Cortex of kidney (tissue), 1 donor: ENCODE measurements around the gene AMZ1.

Experiments used
- DNase-seq: peaks from one replicate; lab custom pipeline; 2025; lab: John Stamatoyannopoulos, UW

AMZ1 gene

DNA sequence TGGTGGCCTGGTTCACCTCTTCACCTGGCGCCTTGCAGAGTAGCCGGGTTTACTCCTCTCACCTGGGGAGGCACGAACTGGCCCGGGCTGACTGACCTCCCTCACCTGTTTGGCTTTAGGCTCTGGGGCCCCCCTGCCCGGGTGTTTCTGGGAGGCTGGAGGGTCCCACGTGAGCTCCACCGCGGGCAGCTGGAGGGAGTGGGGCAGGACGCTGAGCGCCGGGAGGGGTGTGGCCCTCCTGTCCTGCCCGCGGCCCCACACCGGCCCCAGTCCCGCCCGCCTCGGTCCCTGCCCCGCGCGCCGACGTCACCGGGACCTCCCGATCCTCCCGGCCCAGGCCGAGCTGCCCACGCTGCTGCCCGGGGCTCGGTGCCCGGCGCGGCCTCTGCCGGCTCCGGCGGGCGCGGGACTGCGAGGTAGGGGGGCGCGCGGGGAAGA lies at the start of gene AMZ1:
AMZ1 (plus strand) TSS at position 322 of the 438 bp plus-strand sequence. CDS start 12,250 bp downstream, outside the sequence.
- no peak for DNase-seq

- DNase-seq = no peak
These were observed 49.6 kb upstream of the AMZ1 start for GRCh38 chr7:2638224-2638991.

- no peak for DNase-seq
These were observed 48.8 kb upstream of the AMZ1 start for GRCh38 chr7:2639181-2639681.

- no peak for DNase-seq
These were observed 48.1 kb upstream of the AMZ1 start for GRCh38 chr7:2639695-2640481.

GRCh38 chr7:2640482-2640830 lies 47.5 kb upstream of the AMZ1 start:
- DNase-seq = no peak

DNA sequence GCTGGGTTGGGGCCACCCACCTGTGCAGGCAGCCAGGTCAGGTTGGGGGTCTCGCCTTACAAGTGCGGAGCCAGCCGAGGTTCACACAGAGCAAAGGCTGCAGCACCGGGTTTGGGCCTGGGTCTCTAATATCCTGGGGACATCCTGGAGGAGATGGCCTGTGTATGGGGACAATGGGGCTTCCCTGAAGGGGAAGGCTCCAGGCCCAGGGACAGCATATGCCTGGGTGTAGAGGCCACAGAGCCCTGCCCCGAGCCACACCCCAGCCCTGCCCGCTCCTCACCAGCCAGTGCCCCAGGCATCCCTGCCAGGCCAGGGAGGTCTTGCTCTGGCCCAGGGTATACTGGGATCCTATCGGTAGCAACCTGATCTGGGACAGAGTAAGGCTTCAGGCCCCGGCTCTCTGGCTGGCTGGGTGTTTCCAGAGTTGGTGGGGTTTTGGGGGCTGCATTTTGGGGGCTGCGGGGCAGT lies 47.1 kb upstream of the AMZ1 start:
- no peak for DNase-seq

DNA sequence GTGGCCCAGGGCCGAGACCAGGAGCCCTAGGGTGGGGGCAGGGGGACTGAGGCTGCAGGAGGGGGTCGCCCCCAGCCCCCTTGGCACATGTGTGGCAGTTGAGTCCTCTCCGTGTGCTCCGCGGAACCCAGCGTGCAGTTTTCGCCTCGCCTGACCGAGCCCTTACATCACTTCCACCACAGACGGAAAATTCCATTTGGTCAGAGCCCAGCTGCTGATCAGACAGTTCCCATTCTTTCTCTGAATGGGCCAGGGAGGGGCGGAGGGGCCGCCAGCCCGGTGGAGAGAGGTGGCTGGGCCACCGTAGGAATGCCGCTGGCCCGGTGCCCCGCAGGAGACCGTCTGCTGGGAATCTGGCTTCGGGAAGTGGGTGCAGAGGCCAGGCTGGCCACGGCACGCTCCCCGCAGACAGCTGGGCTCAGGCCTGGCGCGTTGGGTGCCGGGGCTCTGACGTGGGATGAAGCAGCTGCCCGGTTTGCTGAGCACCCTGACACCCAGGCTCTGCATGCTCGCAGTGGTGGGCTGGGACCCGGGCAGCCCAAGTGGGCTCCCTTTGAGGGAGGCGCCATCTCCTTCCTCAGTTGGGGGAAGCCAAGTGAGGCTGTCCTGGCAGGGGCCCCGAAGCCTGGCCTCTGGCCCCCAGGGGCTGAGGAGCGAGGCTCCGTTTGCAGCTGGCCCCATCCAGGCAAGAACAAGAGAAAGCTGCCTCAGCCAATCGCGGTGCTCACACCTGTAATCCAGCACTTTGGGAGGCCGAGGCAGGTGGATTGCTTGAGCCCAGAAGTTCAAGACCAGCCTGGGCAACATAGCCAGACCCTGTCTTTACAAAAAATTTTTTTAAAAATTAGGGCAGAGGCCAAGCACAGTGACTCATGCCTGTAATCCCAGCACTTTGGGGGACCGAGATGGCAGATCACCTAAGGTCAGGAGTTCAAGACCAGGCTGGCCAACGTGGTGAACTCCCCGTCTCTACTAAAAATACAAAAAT lies 46.3 kb upstream of the AMZ1 start:
- DNase-seq = no peak

- no peak for DNase-seq
These were observed 44.4 kb upstream of the AMZ1 start for GRCh38 chr7:2643386-2644219.

- DNase-seq = no peak
These were observed 43.8 kb upstream of the AMZ1 start for GRCh38 chr7:2644220-2644561.

- DNase-seq = no peak
These were observed 43.3 kb upstream of the AMZ1 start for GRCh38 chr7:2644562-2645273.

- no peak for DNase-seq
These were observed 42.6 kb upstream of the AMZ1 start for GRCh38 chr7:2645274-2645868.

DNA sequence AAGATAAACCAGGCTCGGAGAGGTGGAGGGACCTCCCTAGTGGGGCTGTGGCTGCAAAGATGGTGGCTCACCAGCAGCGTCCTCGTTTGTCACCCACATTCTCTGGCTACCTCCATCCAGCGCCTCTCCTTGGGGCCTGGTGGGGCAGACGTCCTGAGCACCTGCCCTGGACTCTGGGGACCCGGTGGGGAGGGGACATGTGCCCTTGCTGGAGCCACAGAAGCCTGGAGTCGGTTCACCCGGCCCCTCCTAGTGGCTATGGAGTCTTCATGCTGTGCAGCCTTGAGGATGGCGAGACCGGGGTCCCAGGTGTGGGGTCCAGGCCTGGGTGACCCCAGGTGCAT lies 41.7 kb upstream of the AMZ1 start:
- DNase-seq = no peak

- DNase-seq = no peak
These were observed 41.1 kb upstream of the AMZ1 start for GRCh38 chr7:2646680-2647571.

- no peak for DNase-seq
These were observed 40.3 kb upstream of the AMZ1 start for GRCh38 chr7:2647594-2648172.

- no peak for DNase-seq
These were observed 38.7 kb upstream of the AMZ1 start for GRCh38 chr7:2649139-2649838.

- no peak for DNase-seq
These were observed 38.0 kb upstream of the AMZ1 start for GRCh38 chr7:2649991-2650390.

DNA sequence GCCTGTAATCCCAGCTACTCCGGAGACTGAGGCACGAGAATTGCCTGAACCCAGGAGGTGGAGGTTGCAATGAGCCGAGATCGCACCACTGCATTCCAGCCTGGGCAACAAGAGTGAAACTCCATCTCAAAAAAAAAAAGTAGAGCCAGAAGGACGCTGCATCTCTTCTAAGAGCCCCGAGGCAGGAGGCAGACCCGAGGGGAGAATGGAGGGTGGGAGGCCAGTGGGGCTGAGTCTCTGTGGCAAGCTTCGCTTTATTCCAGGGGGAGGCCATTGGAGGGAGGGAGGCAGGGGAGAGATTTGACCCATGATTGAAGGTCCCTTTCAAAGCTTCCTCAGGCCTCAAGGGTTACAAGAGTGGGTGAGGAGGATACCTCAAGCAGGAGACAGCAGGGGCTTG lies 37.6 kb upstream of the AMZ1 start:
- no peak for DNase-seq

DNA sequence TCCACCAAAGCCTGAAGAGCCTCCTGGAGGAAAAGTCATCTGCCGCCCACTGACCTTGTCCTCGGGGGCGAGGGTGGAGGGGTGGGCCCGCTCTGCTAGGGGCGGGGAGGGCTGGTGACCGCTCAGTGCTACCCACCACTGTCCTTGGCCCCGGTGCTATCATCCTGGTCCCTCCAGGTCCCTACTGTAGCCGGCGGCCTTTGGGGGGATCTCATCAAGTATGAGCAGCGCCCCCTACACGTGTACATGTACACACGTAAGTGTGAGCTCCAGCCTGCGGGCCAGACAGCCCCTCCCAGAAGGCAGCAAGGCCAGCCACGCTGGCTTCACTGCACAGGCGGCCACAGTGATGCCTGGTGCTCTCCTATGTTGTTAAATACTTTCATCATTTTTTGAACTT lies 36.7 kb upstream of the AMZ1 start:
- DNase-seq = no peak
